GM19372 (cell line): ENCODE measurements around the gene PRM2.

Source experiments
- ATAC-seq: cut with Tn5 transposase; IDR thresholded peaks from one replicate; pipeline ENCODE4 v1.9.1; 2021; ENCODE audit warnings: mild to moderate bottlenecking, low read depth, moderate library complexity; ENCODE audit not compliant: unreplicated experiment

PRM2 gene

GRCh38 chr16:11276143-11276895, at the start of gene PRM2:
TSS of gene PRM2 (minus strand) at chr16:11276480. CDS start at chr16:11276370, 110 bp downstream.
- ATAC-seq: no peak

- no peak for ATAC-seq
Measured at GRCh38 chr16:11325404-11326083, 49.3 kb upstream of the PRM2 start.

GRCh38 chr16:11323551-11324336, 47.5 kb upstream of the PRM2 start:
- ATAC-seq: no peak

- ATAC-seq: no peak
Measured at GRCh38 chr16:11322823-11323222, 46.5 kb upstream of the PRM2 start.

- no peak for ATAC-seq
Measured at GRCh38 chr16:11321662-11322061, 45.4 kb upstream of the PRM2 start.

DNA sequence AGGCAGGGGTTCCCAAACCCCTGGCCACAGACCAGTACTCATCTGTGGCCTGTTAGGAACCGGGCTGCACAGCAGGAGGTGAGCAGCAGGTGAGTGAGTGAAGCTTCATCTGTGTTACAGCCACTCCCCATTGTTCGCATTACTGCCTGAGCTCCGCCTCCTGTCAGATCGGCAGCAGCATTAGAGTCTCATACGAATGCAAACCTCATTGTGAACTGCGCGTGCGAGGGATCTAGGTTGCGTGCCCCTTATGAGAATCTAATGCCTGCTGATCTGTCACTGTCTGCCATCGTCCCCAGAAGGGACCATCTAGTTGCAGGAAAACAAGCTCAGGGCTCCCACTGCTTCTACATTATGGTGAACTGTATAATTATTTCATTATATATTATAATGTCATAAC, 43.9 kb upstream of the PRM2 start:
- ATAC-seq: no peak

- ATAC-seq: no peak
Measured at GRCh38 chr16:11319529-11320146, 43.4 kb upstream of the PRM2 start.

- ATAC-seq: no peak
Measured at GRCh38 chr16:11318817-11319216, 42.5 kb upstream of the PRM2 start.

- no peak for ATAC-seq
Measured at GRCh38 chr16:11316331-11317015, 40.2 kb upstream of the PRM2 start.

DNA sequence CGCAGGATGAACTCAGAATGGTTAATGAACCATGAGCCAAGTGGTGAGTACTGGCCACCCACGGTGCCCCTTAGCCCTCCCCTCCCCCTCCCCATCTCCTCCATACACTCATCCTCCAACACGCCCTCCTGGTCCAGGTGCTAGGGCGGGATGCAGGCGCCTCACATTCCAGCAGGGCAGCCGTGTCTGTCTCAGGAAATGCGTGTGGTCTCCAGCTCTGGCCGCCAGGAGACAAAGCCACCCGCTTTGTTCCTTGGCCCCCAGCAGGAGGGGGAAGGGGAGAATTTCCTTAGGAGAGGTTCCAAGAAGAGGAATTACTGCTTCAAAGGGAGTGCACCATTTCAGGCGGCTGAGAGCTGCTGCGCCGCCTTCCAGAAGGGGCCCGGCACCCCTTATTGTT, 39.2 kb upstream of the PRM2 start:
- ATAC-seq: no peak

- ATAC-seq: no peak
Measured at GRCh38 chr16:11314309-11314894, 38.1 kb upstream of the PRM2 start.

GRCh38 chr16:11313493-11314308, 37.4 kb upstream of the PRM2 start:
- no peak for ATAC-seq

DNA sequence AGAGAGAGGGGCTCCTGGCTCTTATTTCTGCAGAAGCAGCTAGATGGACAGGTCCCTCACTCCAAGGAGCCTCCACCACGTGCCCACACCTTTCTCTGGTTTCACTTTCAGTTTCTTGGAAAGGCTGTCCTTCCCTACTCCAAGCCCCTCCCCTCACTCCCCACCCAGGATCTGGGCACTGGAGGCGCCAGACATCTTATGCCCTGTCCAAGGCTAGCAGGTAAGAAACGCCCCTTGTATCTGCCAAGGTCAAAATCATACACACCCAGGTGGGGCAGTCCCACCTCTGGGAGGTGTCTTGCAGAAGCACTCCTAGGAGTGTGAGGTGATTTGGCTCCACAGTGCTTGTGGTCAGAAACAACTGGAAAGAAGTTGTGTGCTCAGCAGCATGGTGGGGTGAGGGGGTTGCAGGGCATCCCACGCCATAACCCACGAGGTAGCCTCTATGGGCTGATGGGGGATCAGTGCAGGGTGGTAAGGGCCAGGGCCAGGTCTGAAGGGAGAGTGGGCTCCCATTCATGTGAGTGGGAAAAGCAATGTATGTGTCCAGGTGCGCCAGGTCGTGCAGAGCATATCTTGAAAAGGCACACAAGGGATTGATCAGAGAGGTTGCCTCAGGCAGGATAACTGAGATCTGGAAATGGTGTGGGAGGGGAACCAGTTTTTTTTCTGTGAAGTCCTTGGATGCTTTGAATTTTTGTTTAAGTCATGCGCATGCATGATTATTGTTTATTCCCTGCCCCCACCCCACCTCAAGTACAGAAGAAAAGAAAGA, 36.6 kb upstream of the PRM2 start:
- no peak for ATAC-seq

DNA sequence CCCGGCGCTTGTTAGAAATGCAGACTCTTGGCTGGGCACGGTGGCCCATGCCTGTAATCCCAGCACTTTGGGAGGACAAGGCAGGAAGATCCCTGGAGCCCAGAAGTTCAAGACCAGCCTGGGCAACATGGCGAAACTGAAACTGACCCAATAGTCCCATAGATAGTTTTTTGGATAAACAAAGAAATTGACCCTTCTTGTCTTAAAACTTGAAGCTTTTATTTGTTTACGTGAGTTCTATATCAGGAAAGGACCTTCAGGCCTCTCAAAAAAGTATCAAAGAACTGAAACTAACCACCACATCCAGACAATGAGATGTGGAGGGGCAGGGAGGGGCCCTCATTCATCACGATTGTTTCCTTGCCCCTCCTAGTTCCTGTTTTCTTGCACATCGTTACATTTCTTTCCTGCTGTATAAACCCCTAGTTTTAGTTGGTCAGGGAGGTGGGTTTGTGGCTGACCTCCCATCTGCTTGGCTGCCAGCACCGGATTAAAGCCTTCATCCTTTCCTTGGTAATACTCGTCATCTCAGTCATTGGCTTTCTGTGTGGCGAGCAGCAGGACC, 34.8 kb upstream of the PRM2 start:
- no peak for ATAC-seq

GRCh38 chr16:11310634-11310977, 34.3 kb upstream of the PRM2 start:
- no peak for ATAC-seq

GRCh38 chr16:11309895-11310633, 33.8 kb upstream of the PRM2 start:
- ATAC-seq: no peak

- no peak for ATAC-seq
Measured at GRCh38 chr16:11308493-11309283, 32.4 kb upstream of the PRM2 start.
